Measurements from ENCODE around the gene RAD17.

- no peak for TF ChIP-seq POLR2A (IDR thresholded peaks at IDR 0.05; ENCODE audit: low read length)
- TF ChIP-seq GATA1 (IDR thresholded peaks at IDR 0.05; ENCODE audit: low read depth, low read length), result no peak
Observed at GRCh38 chr5:69444127-69444754, 74.6 kb downstream of the RAD17 start.

All from erythroblast (primary cell).